ENCODE results near the gene DLX2.

DNA sequence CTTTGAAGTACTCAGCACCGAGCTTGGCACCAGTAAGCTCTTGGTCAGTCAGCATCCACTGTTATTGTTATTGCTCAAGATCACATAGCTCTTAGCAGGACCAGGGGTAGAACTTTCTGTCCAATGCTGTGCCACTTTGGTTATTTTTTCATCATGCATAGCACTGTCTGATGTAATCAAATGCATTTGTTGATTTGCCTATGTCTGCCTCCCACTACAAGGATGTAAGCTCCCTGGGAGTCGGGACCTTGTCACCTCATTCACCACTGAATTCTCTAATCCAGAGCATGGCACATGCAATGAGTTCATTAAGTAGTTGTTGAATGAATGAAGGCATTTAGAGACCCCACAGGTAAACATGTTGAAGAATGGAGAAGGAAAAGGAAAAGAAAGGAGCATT, 46.4 kb downstream of the DLX2 start:
- TF ChIP-seq, protein P1, sequence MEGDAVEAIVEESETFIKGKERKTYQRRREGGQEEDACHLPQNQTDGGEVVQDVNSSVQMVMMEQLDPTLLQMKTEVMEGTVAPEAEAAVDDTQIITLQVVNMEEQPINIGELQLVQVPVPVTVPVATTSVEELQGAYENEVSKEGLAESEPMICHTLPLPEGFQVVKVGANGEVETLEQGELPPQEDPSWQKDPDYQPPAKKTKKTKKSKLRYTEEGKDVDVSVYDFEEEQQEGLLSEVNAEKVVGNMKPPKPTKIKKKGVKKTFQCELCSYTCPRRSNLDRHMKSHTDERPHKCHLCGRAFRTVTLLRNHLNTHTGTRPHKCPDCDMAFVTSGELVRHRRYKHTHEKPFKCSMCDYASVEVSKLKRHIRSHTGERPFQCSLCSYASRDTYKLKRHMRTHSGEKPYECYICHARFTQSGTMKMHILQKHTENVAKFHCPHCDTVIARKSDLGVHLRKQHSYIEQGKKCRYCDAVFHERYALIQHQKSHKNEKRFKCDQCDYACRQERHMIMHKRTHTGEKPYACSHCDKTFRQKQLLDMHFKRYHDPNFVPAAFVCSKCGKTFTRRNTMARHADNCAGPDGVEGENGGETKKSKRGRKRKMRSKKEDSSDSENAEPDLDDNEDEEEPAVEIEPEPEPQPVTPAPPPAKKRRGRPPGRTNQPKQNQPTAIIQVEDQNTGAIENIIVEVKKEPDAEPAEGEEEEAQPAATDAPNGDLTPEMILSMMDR (IDR thresholded peaks at IDR 0.05): no peak
- TF ChIP-seq POLR2AphosphoS5 (IDR thresholded peaks at IDR 0.05; ENCODE audit: low read depth, low read length): no peak
